ENCODE results near the gene NLGN2.
"Not testable (repeated sequence)": the region's sequence is repeated elsewhere in the genome, so short reads cannot be mapped to it uniquely, and the experiment has no call there.

The NLGN2 gene

GRCh38 chr17:7407485-7408251 lies at the start of gene NLGN2:
NLGN2 (plus strand) TSS chr17:7407845; CDS start chr17:7408256, 411 bp downstream.
- peak; percentile 8 for DNase-seq

DNA sequence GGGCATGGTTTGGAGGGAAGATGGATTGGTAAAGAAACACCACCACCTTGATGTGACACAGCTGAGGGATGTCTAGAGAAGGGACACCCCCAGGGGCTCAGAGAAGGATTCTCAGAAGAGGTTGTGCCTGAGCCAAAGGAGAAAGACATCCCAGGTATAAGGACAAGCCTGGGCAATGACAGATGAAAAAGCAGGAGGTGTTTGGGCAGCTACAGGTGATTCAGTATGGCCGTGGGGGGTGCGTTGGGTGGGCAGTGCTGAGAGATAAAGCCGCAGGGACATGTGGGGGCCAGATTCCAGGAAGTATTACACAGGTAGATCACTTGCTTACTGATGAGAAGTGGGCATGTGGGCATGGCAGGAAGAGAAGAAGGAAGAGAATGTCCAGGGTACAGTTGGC lies 45.7 kb upstream of the NLGN2 start:
- no peak for DNase-seq

GRCh38 chr17:7363311-7363710 lies 44.3 kb upstream of the NLGN2 start:
- DNase-seq: no peak

DNA sequence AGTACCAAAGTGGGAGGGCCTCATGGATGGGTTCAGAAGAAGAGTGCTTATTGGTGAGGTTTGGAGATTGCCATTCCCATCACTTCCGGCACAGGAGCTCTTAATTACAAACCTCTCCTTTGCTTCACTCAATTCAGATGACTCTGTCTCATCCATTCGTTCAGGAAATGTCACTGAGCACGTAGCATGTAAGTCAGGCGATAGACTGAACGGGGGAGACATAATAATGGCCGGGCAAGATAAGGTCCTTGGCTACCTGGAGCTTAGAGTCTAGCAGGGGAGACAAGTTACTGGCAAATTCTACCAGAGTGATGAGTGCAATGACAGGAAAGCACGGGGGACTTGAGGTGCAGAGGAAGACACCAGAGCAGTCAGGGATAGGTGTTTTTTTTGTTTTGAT lies 41.7 kb upstream of the NLGN2 start:
- not testable (repeated sequence) for DNase-seq

DNA sequence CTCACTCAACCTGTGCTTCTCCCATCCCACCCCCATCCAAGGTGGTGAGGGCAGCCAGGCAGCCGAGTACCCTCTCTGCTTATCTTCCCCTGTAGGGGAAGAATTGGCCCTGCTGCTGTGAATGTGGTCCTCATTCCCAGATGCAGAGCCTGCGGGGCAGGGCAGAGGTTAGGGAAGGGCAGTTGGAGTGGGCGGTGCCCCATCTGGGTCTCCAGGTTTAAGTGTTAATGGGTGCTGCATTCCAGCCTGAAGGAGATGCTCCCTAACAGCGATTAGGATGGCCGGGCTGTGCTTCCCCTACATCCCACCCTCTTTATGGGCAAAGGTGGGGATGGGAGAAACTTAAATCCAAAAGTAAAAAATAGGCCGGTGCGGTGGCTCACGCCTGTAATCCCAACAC lies 40.6 kb upstream of the NLGN2 start:
- no peak for DNase-seq

- DNase-seq: no peak
These were observed 39.6 kb upstream of the NLGN2 start for GRCh38 chr17:7367918-7368598.

DNA sequence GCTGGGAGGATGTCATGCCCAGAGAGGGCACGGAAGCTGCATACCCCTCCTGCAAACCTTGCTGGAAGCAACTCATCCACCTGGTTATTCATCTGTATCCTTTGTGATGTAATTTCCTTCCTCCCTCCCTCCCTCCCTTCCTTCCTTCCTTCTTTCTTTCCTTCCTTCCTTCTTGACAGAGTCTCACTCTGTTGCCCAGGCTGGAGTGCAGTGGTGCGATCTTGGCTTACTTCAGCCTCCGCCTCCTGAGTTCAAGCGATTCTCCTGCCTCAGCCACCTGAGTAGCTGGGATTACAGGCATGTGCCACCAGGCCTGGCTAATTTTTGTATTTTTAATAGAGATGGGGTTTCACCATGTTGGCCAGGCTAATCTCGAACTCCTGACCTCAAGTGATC lies 39.0 kb upstream of the NLGN2 start:
- not testable (repeated sequence) for DNase-seq

- DNase-seq: no peak
These were observed 37.8 kb upstream of the NLGN2 start for GRCh38 chr17:7369825-7370224.

DNA sequence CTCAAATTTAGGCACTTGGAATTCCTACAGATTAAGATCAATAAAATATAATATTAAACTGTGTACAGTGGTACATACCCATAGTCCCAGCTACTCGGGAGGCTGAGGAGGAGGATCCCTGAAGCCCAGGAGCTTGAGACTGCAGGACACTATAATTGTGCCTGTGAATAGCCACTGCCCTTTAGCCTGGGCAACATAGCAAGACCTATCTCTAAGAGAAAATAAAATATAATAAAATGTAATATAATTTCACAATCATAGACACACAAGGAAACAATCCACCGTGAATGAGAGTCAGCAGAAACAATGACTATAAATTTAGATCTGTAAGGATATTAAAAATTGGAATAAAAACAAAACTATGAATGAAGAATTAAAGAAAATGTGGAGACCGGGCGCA lies 36.8 kb upstream of the NLGN2 start:
- no peak for DNase-seq

GRCh38 chr17:7374353-7374752 lies 33.3 kb upstream of the NLGN2 start:
- no peak for DNase-seq

- no peak for DNase-seq
These were observed 28.5 kb upstream of the NLGN2 start for GRCh38 chr17:7379134-7379533.

GRCh38 chr17:7380321-7380720 lies 27.3 kb upstream of the NLGN2 start:
- DNase-seq: no peak

DNA sequence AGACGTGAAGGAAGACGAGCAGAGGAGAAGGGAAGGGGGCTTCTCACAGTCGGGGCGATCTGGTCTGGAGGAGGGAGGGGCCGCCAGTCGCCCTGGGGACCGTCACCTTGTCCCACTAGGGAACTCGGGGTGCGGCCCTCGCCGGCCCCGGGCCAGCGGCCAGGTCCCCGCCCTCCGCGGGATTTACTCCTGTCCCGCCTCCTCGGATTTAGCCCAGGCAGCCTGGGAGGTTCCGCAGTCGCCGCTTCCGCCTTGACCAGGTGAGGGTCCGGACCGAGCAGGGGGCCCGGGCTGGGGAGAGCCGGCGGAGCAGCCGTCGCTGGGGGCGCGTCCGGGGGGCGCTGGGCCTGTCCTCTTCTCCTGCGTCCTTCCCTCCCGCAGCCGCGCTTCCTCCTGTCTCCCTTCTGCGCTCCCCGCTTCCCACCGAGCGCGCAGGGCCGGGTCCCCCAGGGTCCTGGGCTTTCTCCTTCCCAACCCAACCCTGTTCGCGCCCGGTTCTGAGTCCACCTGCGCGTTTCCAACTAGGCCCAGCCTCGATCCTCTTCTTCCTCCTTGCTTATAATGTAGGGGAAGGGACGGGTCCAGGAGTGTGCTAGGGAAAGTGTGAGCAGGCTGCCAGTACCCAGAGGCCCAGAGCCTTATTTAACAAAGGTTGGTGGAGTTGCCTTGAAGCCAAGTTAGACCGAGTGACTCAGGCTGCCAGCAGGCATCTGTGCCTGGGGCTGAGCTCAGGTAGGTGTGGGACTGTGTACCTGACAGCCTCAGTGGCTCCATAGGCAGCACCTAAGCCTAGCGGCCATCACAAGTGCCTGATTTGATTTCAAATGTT lies 26.6 kb upstream of the NLGN2 start, which contains the start of gene TNK1:
TNK1 (plus strand) TSS at position 235 of the 829 bp plus-strand sequence. CDS start 1,838 bp downstream, outside the sequence.
- DNase-seq: no peak

- no peak for DNase-seq
These were observed 24.7 kb upstream of the NLGN2 start for GRCh38 chr17:7382901-7383300.

DNA sequence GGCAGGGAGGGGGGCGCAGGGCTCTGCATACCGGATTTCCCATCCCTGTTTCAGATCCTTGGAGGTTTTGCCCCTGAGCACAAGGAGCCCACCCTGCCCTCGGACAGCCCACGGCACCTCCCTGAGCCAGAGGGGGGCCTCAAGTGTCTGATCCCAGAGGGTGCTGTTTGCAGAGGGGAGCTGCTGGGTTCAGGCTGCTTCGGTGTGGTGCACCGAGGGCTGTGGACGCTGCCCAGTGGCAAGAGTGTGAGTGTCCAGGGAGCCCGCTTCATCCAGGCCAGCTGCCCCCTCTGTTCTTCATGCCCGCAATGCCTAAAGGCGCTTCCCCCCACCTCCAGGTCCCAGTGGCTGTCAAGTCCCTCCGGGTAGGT lies 24.3 kb upstream of the NLGN2 start:
- DNase-seq: no peak

- peak; percentile 87 for DNase-seq
These were observed 23.7 kb upstream of the NLGN2 start for GRCh38 chr17:7383742-7384488.

DNA sequence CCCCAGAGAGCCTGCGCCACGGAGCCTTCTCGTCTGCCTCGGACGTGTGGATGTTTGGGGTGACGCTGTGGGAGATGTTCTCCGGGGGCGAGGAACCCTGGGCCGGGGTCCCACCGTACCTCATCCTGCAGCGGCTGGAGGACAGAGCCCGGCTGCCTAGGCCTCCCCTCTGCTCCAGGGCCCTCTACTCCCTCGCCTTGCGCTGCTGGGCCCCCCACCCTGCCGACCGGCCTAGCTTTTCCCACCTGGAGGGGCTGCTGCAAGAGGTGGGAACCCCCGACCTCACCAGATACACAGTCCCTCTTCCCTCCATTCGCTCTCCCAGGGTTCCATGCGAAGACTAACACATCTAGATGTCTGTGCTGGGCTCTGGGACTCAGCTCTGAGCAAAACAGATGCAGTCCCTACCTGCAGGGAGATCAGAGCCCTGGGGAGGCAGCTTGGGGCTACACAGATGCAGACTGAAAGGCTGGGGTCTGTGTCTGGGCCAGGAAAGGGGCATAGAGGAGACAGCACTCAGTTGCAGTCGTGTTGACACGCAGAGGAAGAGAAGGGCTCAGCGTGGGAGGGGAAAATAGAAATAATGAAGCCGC lies 23.1 kb upstream of the NLGN2 start:
- no peak for DNase-seq

DNA sequence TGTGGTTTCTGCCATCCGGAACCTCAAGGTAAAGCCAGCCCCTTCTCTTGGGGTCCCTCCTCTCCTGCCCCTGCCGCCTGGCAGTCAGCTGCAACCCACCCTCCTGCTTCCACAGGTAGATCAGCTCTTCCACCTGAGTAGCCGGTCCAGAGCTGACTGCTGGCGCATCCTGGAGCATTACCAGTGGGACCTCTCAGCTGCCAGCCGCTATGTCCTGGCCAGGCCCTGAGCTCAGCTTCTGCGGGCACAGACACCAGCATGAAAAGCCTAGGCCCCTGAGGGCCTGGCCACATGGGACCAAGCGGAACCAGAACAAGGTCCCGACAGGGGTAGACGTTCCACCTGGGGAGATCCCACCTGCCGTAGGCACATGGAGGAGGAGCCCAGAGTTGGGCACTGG lies 18.8 kb upstream of the NLGN2 start:
- no peak for DNase-seq

DNA sequence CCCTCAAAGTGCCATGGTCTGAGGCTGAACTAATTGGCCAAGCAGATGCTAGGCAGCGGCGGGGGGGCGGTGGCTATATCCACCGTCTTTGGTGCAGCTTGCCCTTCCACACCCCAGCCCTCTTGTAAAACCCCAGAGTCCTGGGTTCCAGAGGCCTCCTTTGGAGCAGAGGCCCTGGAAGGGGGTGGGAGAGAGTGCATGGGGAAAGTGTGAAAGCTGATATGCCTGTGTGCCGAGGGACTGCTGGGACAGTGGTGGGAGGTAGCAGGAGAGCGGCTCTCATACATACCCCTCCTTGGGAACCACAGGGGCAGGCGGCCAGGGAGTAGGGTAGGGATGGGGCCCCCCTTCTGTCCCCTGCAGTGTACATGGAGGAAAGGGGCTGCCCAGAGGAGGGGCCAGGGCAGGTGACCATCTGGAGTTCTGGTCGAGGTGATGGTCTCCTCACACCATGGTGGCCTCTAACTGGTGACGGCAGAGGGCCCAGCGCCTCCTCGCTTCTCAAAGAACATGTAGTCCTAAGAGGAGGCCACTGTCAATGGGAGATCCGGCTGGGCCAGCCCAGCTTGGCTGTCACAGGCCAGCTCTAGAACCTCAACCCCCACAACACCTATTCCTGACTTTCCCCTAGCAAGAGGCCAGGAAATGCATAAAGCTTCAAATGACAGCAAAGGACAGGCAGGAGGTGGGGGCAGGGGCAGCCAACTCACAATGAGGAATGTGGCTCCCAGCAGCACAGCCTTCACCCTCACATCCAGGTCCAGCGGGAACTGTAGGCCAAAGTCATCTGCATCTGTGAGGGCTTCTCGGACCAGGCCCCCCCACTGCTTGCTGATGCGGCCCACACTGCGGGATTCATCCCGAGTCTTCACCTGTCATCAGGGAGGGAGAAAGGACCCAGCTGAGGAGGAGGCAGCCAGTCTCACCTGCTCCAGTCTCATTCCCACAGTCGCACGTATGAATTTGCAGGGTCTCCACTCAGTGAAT lies 17.4 kb upstream of the NLGN2 start:
- DNase-seq: no peak

GRCh38 chr17:7391307-7391706 lies 16.3 kb upstream of the NLGN2 start:
- no peak for DNase-seq
